HG03442 (cell line): ENCODE data around the gene ABI2.
"Not testable (repeated sequence)": the region's sequence is repeated elsewhere in the genome, so short reads cannot be mapped to it uniquely, and the experiment has no call there.

Experiments used
- ATAC-seq: cut with Tn5 transposase; IDR thresholded peaks from one replicate; pipeline ENCODE4 v1.9.1; 2021; ENCODE audit warnings: mild to moderate bottlenecking, moderate library complexity; ENCODE audit not compliant: unreplicated experiment

Gene ABI2

GRCh38 chr2:203327901-203328759 is at the start of gene ABI2:
Gene ABI2, plus strand, starts transcription at chr2:203328394. Its CDS starts 121 bp downstream, at chr2:203328515.
- ATAC-seq, result peak; percentile 56

- ATAC-seq, result no peak
Observed at GRCh38 chr2:203279288-203279687, 48.9 kb upstream of the ABI2 start.

- no peak for ATAC-seq
Observed at GRCh38 chr2:203280428-203281064, 47.6 kb upstream of the ABI2 start.

- ATAC-seq, result no peak
Observed at GRCh38 chr2:203282101-203282500, 46.1 kb upstream of the ABI2 start.

- no peak for ATAC-seq
Observed at GRCh38 chr2:203286532-203286931, 41.7 kb upstream of the ABI2 start.

- no peak for ATAC-seq
Observed at GRCh38 chr2:203301667-203302066, 26.5 kb upstream of the ABI2 start.

- ATAC-seq, result not testable (repeated sequence)
Observed at GRCh38 chr2:203302586-203302985, 25.6 kb upstream of the ABI2 start.

- ATAC-seq, result no peak
Observed at GRCh38 chr2:203310688-203311436, 17.3 kb upstream of the ABI2 start.

- no peak for ATAC-seq
Observed at GRCh38 chr2:203326356-203326755, 1.8 kb upstream of the ABI2 start.

GRCh38 chr2:203327582-203327900 is 653 bp upstream of the ABI2 start:
- ATAC-seq, result no peak

- ATAC-seq, result peak; percentile 55
Observed at GRCh38 chr2:203328760-203329540, 756 bp downstream of the ABI2 start.

GRCh38 chr2:203330434-203330833 is 2.2 kb downstream of the ABI2 start:
- no peak for ATAC-seq

- no peak for ATAC-seq
Observed at GRCh38 chr2:203338322-203338721, 10.1 kb downstream of the ABI2 start.

- no peak for ATAC-seq
Observed at GRCh38 chr2:203340791-203341487, 12.7 kb downstream of the ABI2 start.

- ATAC-seq, result no peak
Observed at GRCh38 chr2:203341741-203342310, 13.6 kb downstream of the ABI2 start.

- ATAC-seq, result not testable (repeated sequence)
Observed at GRCh38 chr2:203342374-203342773, 14.2 kb downstream of the ABI2 start.

GRCh38 chr2:203344667-203345066 is 16.5 kb downstream of the ABI2 start:
- no peak for ATAC-seq

GRCh38 chr2:203346612-203347011 is 18.4 kb downstream of the ABI2 start:
- no peak for ATAC-seq

GRCh38 chr2:203347375-203347774 is 19.2 kb downstream of the ABI2 start:
- no peak for ATAC-seq
